ENCODE results near the gene TGFBR3.

TGFBR3 gene

GRCh38 chr1:91846007-91846638, 39.8 kb downstream of the TGFBR3 start (continued):
- TF ChIP-seq ZNF19 (tag by site-specific recombination; IDR thresholded peaks at IDR 0.05; ENCODE audit: low read depth), result no peak
- TF ChIP-seq ZNF248 (tag by site-specific recombination; IDR thresholded peaks at IDR 0.05), result no peak
- TF ChIP-seq ZNF510 (tag by site-specific recombination; IDR thresholded peaks at IDR 0.05; ENCODE audit: insufficient replicate concordance), result peak; percentile 6
- peak; percentile 82 for TF ChIP-seq MZF1 (tag by site-specific recombination; IDR thresholded peaks at IDR 0.05; ENCODE audit: borderline replicate concordance)

DNA sequence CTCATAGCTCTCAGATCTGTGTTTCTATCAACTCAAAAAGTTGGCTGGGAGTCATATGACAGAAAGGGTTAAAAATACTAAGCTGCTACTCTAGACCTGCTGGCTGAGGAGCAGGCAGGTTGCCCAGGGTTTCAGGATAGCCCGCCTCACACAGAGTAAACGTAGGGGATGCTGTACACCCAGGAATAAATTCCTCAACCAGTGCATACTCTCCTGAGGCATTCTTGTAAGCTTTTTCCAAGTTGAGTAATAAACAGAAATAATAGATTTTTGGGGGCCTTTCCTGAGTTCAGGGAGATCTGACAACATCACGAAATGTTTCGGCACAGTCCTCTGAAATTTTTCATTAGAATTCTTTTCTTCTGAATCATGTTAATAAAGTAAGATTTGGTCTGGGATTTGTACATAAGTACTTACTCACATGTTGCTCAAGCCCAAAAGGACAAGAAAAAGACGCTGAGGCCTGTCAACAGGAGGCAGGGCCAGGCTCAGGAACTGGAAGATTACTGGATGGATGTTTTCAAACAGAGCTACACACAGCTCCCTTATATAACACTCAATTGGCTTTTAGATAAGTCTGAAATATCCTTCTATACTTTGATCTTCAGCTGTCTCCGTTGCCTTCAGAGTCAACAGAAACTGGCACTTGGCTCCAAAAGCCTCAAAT, 41.0 kb downstream of the TGFBR3 start:
- H3K27ac ChIP-seq (ENCODE audit: extremely low read depth, low read depth, low read length), result peak overlapping the region; percentile 12; the same call in 1 of the 2 replicates
- POLR2A ChIA-PET, result no interaction called here
- H3K4me1 ChIP-seq (ENCODE audit: control insufficient read depth, insufficient read depth, low read length), result peaks cover 30% of the 10 kb centered on the region
- CTCF ChIA-PET, result interaction anchor here (1.2 kb wide), 1 partner anchor 39 kb away, joined by 3 read pairs; no protein-coding TSS in a partner anchor
- H3K9me3 ChIP-seq (ENCODE audit: control insufficient read depth, insufficient read depth, low read depth, low read length), result no peaks in the 10 kb centered on the region
- TF ChIP-seq ZBTB7A (tag by site-specific recombination; IDR thresholded peaks at IDR 0.05; ENCODE audit: low read depth), result no peak
- TF ChIP-seq, protein P1, sequence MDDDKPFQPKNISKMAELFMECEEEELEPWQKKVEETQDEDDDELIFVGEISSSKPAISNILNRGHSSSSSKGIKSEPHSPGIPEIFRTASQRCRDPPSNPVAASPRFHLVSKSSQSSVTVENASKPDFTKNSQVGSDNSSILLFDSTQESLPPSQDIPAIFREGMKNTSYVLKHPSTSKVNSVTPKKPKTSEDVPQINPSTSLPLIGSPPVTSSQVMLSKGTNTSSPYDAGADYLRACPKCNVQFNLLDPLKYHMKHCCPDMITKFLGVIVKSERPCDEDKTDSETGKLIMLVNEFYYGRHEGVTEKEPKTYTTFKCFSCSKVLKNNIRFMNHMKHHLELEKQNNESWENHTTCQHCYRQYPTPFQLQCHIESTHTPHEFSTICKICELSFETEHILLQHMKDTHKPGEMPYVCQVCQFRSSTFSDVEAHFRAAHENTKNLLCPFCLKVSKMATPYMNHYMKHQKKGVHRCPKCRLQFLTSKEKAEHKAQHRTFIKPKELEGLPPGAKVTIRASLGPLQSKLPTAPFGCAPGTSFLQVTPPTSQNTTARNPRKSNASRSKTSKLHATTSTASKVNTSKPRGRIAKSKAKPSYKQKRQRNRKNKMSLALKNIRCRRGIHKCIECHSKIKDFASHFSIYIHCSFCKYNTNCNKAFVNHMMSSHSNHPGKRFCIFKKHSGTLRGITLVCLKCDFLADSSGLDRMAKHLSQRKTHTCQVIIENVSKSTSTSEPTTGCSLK (tag by site-specific recombination; IDR thresholded peaks at IDR 0.05), result no peak
- TF ChIP-seq OVOL3 (tag by site-specific recombination; IDR thresholded peaks at IDR 0.05), result no peak
- TF ChIP-seq ZNF138 (tag by site-specific recombination; IDR thresholded peaks at IDR 0.05; ENCODE audit: borderline replicate concordance), result no peak
- TF ChIP-seq SCRT1 (tag by site-specific recombination; IDR thresholded peaks at IDR 0.05; ENCODE audit: borderline replicate concordance), result 0 out of 2 replicates have a peak, but pooled peaks have one; percentile 14
- TF ChIP-seq ZNF518A (tag by site-specific recombination; conservative IDR thresholded peaks at IDR 0.05; ENCODE audit: low read depth), result no peak
- TF ChIP-seq SP2 (tag by site-specific recombination; IDR thresholded peaks at IDR 0.05), result no peak
- no peak for TF ChIP-seq OSR2 (tag by site-specific recombination; IDR thresholded peaks at IDR 0.05)
- no peak for TF ChIP-seq GFI1B (tag by site-specific recombination; IDR thresholded peaks at IDR 0.05)
- no peak for TF ChIP-seq BCL11A (tag by site-specific recombination; IDR thresholded peaks at IDR 0.05; ENCODE audit: low read depth)
- TF ChIP-seq ZNF664 (tag by site-specific recombination; IDR thresholded peaks at IDR 0.05), result no peak
- TF ChIP-seq ZNF707 (tag by site-specific recombination; IDR thresholded peaks at IDR 0.05), result no peak
- peak; percentile 55 for TF ChIP-seq SCRT2 (tag by site-specific recombination; IDR thresholded peaks at IDR 0.05)
- no peak for TF ChIP-seq ZNF654 (tag by site-specific recombination; IDR thresholded peaks at IDR 0.05; ENCODE audit: low read depth)
- no peak for TF ChIP-seq ELK4 (IDR thresholded peaks at IDR 0.05; ENCODE audit: borderline replicate concordance, low read depth, low read length)
- TF ChIP-seq ZNF561 (tag by site-specific recombination; IDR thresholded peaks at IDR 0.05; ENCODE audit: borderline replicate concordance), result no peak
- H3K36me3 ChIP-seq (ENCODE audit: control insufficient read depth in 2 of 2, insufficient read depth in 1 of 2, low read length in 2 of 2), result no peaks in the 10 kb centered on the region
- H3K4me3 ChIP-seq (ENCODE audit: low read depth, low read length), result no peak overlapping the region
